ENCODE data around the gene HELLS.
A peak's percentile ranks its signal among the peaks of the same experiment; 100 is the strongest.
"Not testable (repeated sequence)": the region's sequence is repeated elsewhere in the genome, so short reads cannot be mapped to it uniquely, and the experiment has no call there.

HELLS gene

DNA sequence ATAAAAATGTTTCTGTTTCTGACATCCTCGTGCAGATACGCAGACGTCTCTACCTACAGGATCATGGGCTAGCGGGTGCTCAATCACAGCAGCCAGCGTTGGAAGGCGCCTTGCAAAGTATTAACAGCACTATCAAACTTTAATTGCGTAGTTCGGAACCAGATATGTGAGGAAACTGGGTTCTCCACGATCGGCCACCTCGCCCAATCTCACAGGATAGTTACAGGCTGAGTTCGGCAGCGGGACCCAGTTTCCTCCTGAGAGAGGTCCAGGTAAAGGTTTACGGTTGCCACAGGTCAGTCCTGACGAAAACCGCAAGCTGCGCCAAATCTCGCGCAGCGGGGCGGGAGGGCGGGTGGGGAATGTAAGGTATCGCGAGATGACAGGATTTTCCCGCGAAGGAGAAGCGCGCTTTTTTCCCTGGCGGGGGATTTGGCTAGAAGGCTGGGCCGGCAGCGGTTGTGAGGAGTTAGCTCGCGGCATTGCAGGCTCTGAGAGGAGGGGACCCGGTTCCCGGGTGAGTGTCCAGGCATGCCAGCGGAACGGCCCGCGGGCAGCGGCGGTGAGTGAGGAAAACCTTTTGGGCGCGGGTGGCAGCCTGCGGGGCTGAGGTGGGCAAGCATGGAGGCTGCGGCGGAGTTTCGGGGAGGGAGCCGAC is at the start of gene HELLS:
TSS of gene HELLS (plus strand) at position 398 of the 658 bp plus-strand sequence. CDS start at position 532, 134 bp downstream.
- peaks cover 17% of the 10 kb centered on the region for H3K27me3 Mint-ChIP-seq
- peak within 1 kb of the TSS; percentile 98 for H3K27ac Mint-ChIP-seq

DNA sequence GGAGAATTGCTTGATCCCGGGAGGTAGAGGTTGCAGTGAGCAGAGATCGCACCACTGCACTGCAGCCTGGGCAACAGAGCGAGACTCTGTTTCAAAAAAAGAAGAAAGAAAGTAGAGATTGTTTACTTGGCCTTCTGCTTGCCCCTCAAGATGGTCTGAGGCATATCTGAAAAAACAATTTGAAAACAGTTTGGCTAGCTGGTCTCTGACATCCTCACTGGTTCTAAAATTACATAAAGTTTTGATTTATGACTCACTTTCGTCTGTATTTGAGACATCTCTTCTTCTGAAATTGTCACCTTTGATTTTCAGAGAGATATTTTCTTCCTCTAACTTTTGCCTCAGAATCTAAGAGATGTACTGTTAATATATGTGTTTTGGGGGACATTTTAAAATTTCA is 49.6 kb upstream of the HELLS start:
- Mint-ChIP-seq H3K9me3 (no peaks in the 10 kb centered on the region), H3K36me3 (ENCODE audit: low read depth) (no peaks in the 10 kb centered on the region), H3K27me3 (no peaks in the 10 kb centered on the region), H3K4me1 (ENCODE audit: low read depth) (peaks cover 3% of the 10 kb centered on the region), H3K4me3 (no peak overlapping the region), H3K27ac (no peak overlapping the region)
- no peak for DNase-seq

More for the DNA sequence above, at the start of gene HELLS:
- Mint-ChIP-seq H3K36me3 (ENCODE audit: low read depth) (peaks cover 49% of the 10 kb centered on the region), H3K4me1 (ENCODE audit: low read depth) (peaks cover 23% of the 10 kb centered on the region), H3K4me3 (peak within 1 kb of the TSS; percentile 99), H3K9me3 (no peaks in the 10 kb centered on the region)
- DNase-seq: peak; percentile 86

DNA sequence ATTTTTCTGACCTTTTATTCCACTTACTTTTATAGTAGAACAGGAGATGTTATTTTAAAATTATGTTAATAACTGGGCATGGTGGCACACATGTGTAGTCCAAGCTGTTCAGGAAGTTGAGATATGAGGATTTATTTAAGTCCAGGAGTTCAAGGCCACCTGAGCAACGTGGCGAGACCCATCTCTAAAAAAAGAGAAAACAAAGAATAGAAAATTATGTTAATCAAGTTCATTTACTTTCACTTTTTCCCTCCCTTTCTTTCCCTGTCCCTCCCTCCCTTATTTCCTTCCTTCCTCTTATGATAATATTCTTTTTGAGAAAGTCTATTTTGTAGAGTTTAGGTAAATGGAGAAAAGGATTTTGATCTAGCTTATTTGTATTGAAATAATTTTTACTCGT is 48.9 kb upstream of the HELLS start:
- DNase-seq: no peak
- Mint-ChIP-seq H3K27me3 (no peaks in the 10 kb centered on the region), H3K27ac (no peak overlapping the region), H3K4me3 (no peak overlapping the region), H3K9me3 (no peaks in the 10 kb centered on the region), H3K4me1 (ENCODE audit: low read depth) (peaks cover 3% of the 10 kb centered on the region), H3K36me3 (ENCODE audit: low read depth) (no peaks in the 10 kb centered on the region)

DNA sequence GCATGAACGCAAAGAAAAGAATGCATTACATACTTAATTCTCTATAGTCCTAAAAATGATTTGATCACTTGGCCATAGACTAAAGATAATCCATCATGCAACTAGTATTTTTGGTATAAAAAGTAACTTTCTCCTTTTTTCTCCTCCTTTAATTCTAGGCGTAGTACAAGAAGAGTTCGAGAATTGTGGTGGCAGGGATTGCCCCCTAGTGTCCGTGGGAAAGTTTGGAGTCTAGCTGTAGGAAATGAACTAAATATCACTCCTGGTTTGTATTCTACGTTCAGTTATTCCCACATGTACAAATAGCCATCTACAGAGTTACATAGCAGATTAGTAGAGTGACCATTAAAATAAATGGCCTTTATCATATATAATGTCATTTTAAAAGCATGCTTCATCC is 45.5 kb upstream of the HELLS start:
- Mint-ChIP-seq H3K27me3 (no peaks in the 10 kb centered on the region), H3K27ac (no peak overlapping the region), H3K4me3 (no peak overlapping the region), H3K36me3 (ENCODE audit: low read depth) (no peaks in the 10 kb centered on the region), H3K4me1 (ENCODE audit: low read depth) (peaks cover 3% of the 10 kb centered on the region), H3K9me3 (no peaks in the 10 kb centered on the region)
- DNase-seq: no peak

DNA sequence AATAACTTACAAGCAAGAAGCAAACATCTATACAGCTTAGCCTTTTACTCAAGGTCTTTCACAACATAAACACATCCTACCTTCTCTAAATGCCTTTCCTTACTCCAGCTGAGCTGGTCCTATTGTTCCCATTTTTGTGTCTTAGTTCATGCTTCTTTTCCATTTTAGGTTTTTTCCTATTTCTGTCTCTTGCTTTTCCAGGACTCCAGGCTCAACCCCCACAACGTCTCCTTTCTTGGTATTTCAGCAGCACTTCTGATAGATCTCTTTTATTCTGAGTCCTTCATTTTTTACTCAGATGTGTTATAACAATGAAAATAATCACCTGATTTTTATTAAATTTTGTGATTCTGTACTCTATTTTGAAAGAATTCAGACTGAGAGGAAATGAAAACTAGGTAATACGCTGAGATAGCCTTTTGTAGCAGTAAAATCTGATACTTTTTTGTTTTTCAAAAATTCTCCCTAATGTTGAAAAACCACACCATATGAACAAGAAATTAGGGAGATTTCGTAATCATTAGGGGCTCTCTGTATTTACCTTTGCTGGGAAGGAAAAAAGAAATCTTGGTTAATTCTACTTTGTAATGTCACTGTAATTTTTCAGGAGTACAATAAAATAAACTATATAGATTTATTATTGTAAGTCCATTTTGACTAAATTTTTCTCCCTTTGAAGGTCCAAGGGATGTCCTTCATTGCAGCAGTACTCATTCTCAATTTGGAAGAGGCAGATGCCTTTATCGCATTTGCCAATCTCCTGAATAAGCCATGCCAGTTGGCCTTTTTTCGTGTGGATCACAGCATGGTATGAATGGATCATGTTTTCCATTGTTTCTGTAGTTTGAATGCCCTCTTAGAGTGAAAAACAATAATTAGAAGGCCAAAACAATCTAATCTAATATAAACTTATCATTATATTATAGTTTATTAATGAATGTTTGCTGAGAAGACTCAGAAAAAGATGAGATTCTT is 24.0 kb upstream of the HELLS start:
- Mint-ChIP-seq H3K4me3 (no peak overlapping the region), H3K9me3 (no peaks in the 10 kb centered on the region), H3K36me3 (ENCODE audit: low read depth) (no peaks in the 10 kb centered on the region), H3K27ac (no peak overlapping the region), H3K27me3 (peaks cover 10% of the 10 kb centered on the region), H3K4me1 (ENCODE audit: low read depth) (no peaks in the 10 kb centered on the region)
- no peak for DNase-seq

DNA sequence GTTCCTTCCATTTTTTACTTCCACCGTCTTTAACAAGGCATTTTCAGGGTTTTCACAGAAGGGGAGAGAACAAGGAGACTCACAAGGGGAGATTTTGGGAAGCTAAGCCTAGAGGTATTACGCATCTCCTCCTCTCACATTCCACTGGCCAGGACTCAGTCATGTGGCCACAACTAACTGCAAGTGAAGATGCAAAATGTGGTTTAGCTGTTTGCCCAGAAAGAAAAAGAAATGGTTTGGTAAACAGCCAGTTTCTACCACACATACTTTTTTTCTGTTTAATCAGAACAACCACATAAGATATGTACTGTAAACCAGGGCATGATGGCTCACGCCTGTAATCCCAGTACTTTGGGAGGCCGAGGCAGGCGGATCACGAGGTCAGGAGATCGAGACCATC is 21.4 kb upstream of the HELLS start:
- H3K4me3 Mint-ChIP-seq: no peak overlapping the region
- H3K27me3 Mint-ChIP-seq: peaks cover 13% of the 10 kb centered on the region
- H3K27ac Mint-ChIP-seq: no peak overlapping the region
- no peaks in the 10 kb centered on the region for H3K36me3 Mint-ChIP-seq (ENCODE audit: low read depth)
- H3K9me3 Mint-ChIP-seq: no peaks in the 10 kb centered on the region
- no peaks in the 10 kb centered on the region for H3K4me1 Mint-ChIP-seq (ENCODE audit: low read depth)
- DNase-seq: no peak

DNA sequence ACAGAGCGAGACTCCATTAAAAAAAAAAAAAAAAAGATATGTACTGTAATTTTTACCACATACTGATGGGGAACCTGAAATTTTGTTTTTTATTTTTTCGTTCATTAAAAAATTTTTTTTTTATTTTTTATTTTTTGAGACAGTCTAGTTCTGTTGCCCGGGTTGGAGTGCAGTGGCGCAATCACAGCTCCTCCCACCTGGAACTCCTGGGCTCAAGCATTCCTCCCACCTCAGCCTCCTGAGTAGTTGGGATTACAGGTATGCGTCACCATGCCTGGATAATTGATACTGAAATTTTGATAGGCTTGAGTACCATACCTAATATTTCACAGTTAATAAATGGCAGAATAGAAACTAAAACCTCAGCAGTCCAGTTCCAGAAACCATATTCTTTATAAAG is 20.9 kb upstream of the HELLS start:
- Mint-ChIP-seq H3K4me1 (ENCODE audit: low read depth) (no peaks in the 10 kb centered on the region), H3K9me3 (no peaks in the 10 kb centered on the region), H3K27me3 (peaks cover 8% of the 10 kb centered on the region), H3K36me3 (ENCODE audit: low read depth) (no peaks in the 10 kb centered on the region), H3K4me3 (no peak overlapping the region), H3K27ac (no peak overlapping the region)
- DNase-seq: no peak

DNA sequence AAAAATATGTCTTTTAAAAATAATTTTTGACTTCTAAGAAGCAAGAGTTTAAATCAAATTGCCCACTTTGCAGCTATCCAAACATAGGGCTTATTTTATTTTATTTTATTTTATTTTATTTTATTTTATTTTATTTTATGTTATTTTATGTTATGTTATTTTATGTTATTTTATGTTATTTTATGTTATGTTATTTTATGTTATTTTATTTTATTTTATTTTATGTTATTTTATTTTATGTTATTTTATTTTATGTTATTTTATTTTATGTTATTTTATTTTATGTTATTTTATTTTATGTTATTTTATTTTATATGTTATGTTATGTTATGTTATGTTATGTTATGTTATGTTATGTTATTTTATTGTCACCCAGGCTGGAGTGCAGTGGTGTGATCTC is 14.0 kb upstream of the HELLS start:
- H3K27me3 Mint-ChIP-seq: peaks cover 11% of the 10 kb centered on the region

DNA sequence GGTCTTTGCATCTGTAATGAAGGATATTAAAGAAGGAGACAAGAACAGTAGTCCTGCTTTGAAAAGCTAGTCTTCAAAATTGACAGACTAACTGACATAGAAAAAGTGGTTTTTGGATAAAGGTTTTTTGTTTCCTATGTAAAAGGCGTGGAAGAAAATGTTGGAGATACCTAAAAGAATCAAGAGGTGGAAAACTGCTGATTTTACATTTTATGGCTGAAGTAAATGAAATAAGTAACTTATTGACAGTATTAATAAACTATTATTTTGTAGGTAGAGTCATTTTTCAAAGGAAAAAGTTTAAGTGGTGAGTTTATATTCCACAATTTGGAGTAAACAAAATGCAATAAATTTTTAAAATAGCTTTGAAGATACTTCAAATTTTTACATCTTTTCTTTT is 12.6 kb upstream of the HELLS start:
- peaks cover 11% of the 10 kb centered on the region for H3K27me3 Mint-ChIP-seq
- no peak overlapping the region for H3K27ac Mint-ChIP-seq
- no peaks in the 10 kb centered on the region for H3K9me3 Mint-ChIP-seq
- H3K36me3 Mint-ChIP-seq (ENCODE audit: low read depth): no peaks in the 10 kb centered on the region
- DNase-seq: no peak
- H3K4me1 Mint-ChIP-seq (ENCODE audit: low read depth): no peaks in the 10 kb centered on the region
- H3K4me3 Mint-ChIP-seq: no peak overlapping the region

More for the DNA sequence above, 14.0 kb upstream of the HELLS start:
- H3K27ac Mint-ChIP-seq; H3K4me3 Mint-ChIP-seq; H3K4me1 Mint-ChIP-seq (ENCODE audit: low read depth); DNase-seq; H3K9me3 Mint-ChIP-seq; H3K36me3 Mint-ChIP-seq (ENCODE audit: low read depth): not testable (repeated sequence)

DNA sequence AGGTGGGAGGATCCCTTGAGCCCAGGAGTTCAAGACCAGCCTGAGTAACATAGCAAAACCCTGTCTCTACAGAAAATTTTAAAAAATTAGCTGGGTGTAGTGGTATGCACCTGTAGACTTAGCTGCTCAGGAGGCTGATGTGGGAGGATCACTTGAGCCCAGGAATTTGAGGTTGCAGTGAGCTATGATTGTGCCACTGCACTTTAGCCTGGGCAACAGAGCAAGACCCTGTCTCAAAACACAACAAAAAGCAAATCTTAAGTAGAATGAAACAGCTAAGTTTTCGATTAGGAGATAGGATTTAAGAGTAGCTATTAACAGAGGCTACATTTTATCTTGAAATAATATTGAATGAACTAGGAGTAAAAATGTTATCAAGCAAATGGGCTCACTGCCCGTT is 3.3 kb upstream of the HELLS start:
- H3K27me3 Mint-ChIP-seq: peaks cover 22% of the 10 kb centered on the region
- DNase-seq, H3K27ac Mint-ChIP-seq, H3K4me3 Mint-ChIP-seq, H3K9me3 Mint-ChIP-seq: not testable (repeated sequence)
- H3K36me3 Mint-ChIP-seq (ENCODE audit: low read depth): peaks cover 23% of the 10 kb centered on the region
- peaks cover 12% of the 10 kb centered on the region for H3K4me1 Mint-ChIP-seq (ENCODE audit: low read depth)

DNA sequence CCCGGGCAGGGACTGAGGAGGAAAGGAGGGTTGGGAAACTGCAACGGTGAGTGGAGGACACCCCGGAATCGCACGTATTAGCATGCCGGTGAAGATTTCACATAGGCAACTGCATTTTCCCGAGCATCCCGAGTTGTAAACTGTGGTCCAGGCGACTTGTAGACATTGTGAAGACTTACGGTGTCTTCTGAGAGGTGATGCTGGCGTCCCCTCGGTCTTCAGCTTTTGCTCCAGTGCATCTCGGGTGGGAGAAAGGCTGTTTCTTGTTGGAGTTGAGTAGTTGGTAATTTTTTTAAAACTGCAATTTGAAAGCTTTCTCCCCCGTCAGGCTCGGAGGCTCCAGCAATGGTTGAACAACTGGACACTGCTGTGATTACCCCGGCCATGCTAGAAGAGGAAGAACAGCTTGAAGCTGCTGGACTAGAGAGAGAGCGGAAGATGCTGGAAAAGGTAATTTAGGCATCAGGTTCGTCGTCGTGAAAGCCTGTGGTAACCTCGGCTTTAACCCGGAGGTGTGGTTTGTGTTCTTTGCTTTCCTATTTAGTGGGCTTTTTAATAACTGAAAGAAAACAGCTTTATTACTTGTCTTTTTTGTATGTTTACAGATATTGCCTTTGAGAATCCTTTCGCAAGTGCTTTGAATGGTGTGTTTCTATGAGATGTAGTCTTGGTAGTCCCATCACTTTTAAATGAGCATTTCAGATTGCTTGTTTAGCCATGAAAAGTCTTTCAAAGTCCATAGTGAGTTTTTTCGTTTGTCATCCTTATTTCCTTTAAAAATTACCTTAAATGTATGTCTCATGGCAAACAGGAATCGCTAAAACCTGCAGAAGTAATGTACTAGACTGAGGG is 687 bp downstream of the HELLS start:
- no peak for DNase-seq
- peaks cover 56% of the 10 kb centered on the region for H3K36me3 Mint-ChIP-seq (ENCODE audit: low read depth)
- H3K27ac Mint-ChIP-seq: peak overlapping the region; percentile 98
- H3K27me3 Mint-ChIP-seq: peaks cover 13% of the 10 kb centered on the region
- peaks cover 25% of the 10 kb centered on the region for H3K4me1 Mint-ChIP-seq (ENCODE audit: low read depth)
- H3K9me3 Mint-ChIP-seq: no peaks in the 10 kb centered on the region
- peak overlapping the region; percentile 99 for H3K4me3 Mint-ChIP-seq

DNA sequence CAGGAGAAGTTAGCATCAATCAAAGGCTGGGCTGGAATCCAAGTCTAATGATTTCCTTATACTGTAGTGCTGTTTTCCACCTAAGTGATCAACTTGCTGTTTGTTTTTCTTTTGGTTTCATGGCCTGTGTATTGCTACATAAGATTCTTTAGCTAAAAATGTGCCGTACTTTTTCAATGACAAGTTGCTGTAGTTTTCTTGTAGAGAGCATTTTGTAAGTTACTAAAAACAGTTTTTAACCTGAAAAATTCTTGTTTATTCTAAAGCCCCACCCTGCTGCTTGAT is 1.3 kb downstream of the HELLS start:
- Mint-ChIP-seq H3K4me1 (ENCODE audit: low read depth) (peaks cover 25% of the 10 kb centered on the region), H3K27me3 (peaks cover 10% of the 10 kb centered on the region), H3K27ac (peak overlapping the region; percentile 98), H3K4me3 (peak overlapping the region; percentile 99), H3K9me3 (no peaks in the 10 kb centered on the region), H3K36me3 (ENCODE audit: low read depth) (peaks cover 61% of the 10 kb centered on the region)
- no peak for DNase-seq

DNA sequence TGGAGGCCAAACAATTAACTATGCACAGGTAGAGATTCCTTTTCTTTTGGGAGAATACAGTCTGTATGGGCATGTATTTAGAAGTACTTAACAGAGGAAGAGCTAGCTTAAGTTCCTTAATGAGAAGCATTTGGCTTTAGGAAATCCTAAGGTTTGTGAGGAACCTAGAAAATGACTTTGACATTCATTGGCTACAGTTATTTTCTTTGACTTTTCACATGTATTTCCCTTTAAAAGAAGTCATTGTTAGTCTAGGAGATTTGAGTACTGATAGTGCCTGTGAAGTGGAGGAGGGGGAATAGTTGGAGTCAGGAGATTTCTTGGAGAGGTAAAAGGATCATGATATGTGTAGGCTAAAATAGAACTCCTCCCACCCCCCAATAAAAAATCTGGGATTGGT is 3.6 kb downstream of the HELLS start:
- H3K4me3 Mint-ChIP-seq: no peak overlapping the region

DNA sequence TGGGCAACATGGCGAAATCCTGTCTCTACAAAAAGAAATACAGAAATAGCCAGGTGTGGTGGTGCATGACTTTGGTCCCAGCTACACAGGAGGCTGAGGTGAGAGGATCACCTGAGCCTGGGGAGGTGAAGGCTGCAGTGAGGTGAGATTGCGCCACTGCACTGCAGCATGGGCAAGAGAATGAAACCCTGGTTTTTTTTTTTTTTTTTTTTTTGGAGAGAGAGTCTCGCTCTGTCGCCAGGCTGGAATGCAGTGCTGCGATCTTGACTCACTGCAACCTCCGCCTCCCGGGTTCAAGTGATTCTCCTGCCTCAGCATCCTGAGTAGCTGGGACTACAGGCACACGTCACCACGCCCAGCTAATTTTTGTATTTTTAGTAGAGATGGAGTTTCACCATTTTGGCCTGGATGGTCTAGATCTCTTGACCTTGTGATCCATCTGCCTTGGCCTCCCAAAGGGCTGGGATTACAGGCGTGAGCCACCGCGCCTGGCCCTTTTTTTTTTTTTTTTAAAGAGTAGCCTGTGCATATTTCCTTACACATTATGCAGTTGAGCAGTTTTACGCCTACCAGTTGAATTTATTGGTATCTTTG is 22.2 kb downstream of the HELLS start:
- H3K36me3 Mint-ChIP-seq (ENCODE audit: low read depth): peaks cover 94% of the 10 kb centered on the region
- H3K27me3 Mint-ChIP-seq; H3K27ac Mint-ChIP-seq; H3K9me3 Mint-ChIP-seq; H3K4me1 Mint-ChIP-seq (ENCODE audit: low read depth); DNase-seq; H3K4me3 Mint-ChIP-seq: not testable (repeated sequence)

More for the DNA sequence above, 3.6 kb downstream of the HELLS start:
- Mint-ChIP-seq H3K27ac (no peak overlapping the region), H3K36me3 (ENCODE audit: low read depth) (peaks cover 84% of the 10 kb centered on the region), H3K27me3 (no peaks in the 10 kb centered on the region), H3K4me1 (ENCODE audit: low read depth) (peaks cover 25% of the 10 kb centered on the region), H3K9me3 (no peaks in the 10 kb centered on the region)
- DNase-seq: no peak

All from activated T-cell treated with anti-CD3 and anti-CD28 coated beads, Interleukin-2, amount 50 U/mL, for 24 hours (primary cell).